Suprapubic skin (tissue), 4 donors: ENCODE measurements around the gene RRBP1. TPM values are rescaled to one million over a fixed set of nuclear protein-coding genes. Genes with fewer than 3 reads are reported as not detected.

ENCODE experiments used
- DNase-seq, 2 donors: peaks; one replicate each; pipeline ENCODE4 v3.0.0-alpha.2; 2019; ENCODE audit warnings: low spot score in 2 of 2
- H3K27ac ChIP-seq: fragments of 200-600 bp; sonication (generic); one replicate; pipeline ENCODE4 v1.5.1; 2019
- H3K27me3 ChIP-seq: fragments of 200-600 bp; sonication (generic); one replicate; pipeline ENCODE4 v1.5.1; 2019
- H3K36me3 ChIP-seq: fragments of 200-600 bp; sonication (generic); one replicate; pipeline ENCODE4 v1.5.1; 2019
- H3K4me1 ChIP-seq: fragments of 200-600 bp; sonication (generic); one replicate; pipeline ENCODE4 v1.5.1; 2019
- H3K4me3 ChIP-seq: fragments of 200-600 bp; sonication (generic); one replicate; pipeline ENCODE4 v1.5.1; 2019; ENCODE audit warnings: mild to moderate bottlenecking
- H3K9me3 ChIP-seq: fragments of 200-600 bp; sonication (generic); one replicate; pipeline ENCODE4 v1.5.1; 2019
- CTCF ChIP-seq, 2 donors: fragments of 200-600 bp in 1 of 2; fragments of 450-650 bp in 1 of 2; sonication (generic) in 1 of 2; IDR thresholded peaks; one replicate each; pipeline ENCODE4 v1.5.1; 2016 to 2019; ENCODE audit warnings: antibody characterized with exemption in 2 of 2, mild to moderate bottlenecking in 1 of 2, moderate library complexity in 1 of 2
- EP300 ChIP-seq: sonication (generic); formaldehyde crosslinking; IDR thresholded peaks from one replicate; pipeline ENCODE4 v1.6.1; 2017; ENCODE audit warnings: antibody characterized with exemption
- POLR2A ChIP-seq, 2 donors: fragments of 450-650 bp; IDR thresholded peaks; one replicate each; pipeline ENCODE4 v1.6.1; 2017; ENCODE audit warnings: antibody characterized with exemption in 2 of 2, mild to moderate bottlenecking in 2 of 2, moderate library complexity in 2 of 2
- POLR2AphosphoS5 ChIP-seq, 3 donors: sonication (generic); formaldehyde crosslinking; IDR thresholded peaks; one replicate each; pipeline ENCODE4 v1.6.1; 2017; ENCODE audit warnings: antibody characterized with exemption in 3 of 3
- WGBS: methylation state at CpG from one replicate; pipeline ENCODE4 v1.1.5; 2018; 5-methylcytosine and 5-hydroxymethylcytosine counted together
- total RNA-seq, 4 donors: library from RNA; depleted of rRNA; stranded (reverse); fragments of >200 nt; gene quantifications; one replicate each; pipeline ENCODE4 v1.1.0, GENCODE V29; 2016

The RRBP1 gene
- total RNA-seq, 4 donors from 2014 or later = 37.5 to 52.3 (median 41.3) TPM

DNA sequence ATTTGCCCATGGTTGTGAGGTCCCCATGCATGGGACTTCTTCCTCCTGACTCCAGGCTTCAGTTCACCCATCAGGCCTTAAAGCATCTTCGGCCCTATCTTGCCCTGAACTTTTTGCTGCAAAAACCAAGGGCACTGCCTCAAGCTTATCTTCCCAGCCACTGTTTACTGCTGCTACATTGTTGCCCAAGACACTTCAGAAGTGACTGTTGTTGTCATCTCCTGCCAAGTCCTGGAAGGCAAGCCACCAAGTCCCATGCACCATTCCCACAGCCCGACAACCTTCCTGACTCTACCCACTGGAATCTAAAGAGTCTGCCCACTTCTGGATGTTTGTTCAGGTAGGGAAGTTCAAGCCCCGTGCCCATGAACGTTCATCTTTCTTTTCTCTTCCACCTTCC is 30.2 kb upstream of the RRBP1 start:
- Histone ChIP-seq H3K4me3 (no peak overlapping the region), H3K27me3 (no peaks in the 10 kb centered on the region), H3K27ac (no peak overlapping the region), H3K4me1 (no peaks in the 10 kb centered on the region), H3K36me3 (no peaks in the 10 kb centered on the region), H3K9me3 (no peaks in the 10 kb centered on the region)
- no peak for TF ChIP-seq POLR2AphosphoS5 (IDR thresholded peaks at IDR 0.05)
- no peak for TF ChIP-seq CTCF (IDR thresholded peaks at IDR 0.05)
- no peak for DNase-seq
- 93% methylated on average over 4 of the region's 4 CpGs for WGBS

GRCh38 chr20:17711267-17711627 is 29.2 kb upstream of the RRBP1 start:
- H3K4me3 ChIP-seq = no peak overlapping the region
- H3K27ac ChIP-seq = no peak overlapping the region
- 78% methylated on average over 5 of the region's 5 CpGs for WGBS
- DNase-seq = no peak
- TF ChIP-seq CTCF (IDR thresholded peaks at IDR 0.05) = no peak
- TF ChIP-seq POLR2A (IDR thresholded peaks at IDR 0.05) = no peak
- TF ChIP-seq EP300 = no peak
- no peak for TF ChIP-seq POLR2AphosphoS5 (IDR thresholded peaks at IDR 0.05)
- H3K27me3 ChIP-seq = no peaks in the 10 kb centered on the region
- no peaks in the 10 kb centered on the region for H3K36me3 ChIP-seq
- no peaks in the 10 kb centered on the region for H3K9me3 ChIP-seq
- H3K4me1 ChIP-seq = no peaks in the 10 kb centered on the region

- H3K27me3 ChIP-seq = no peaks in the 10 kb centered on the region
- no peak for TF ChIP-seq POLR2AphosphoS5 (IDR thresholded peaks at IDR 0.05)
- TF ChIP-seq CTCF (IDR thresholded peaks at IDR 0.05) = no peak
- TF ChIP-seq POLR2A (IDR thresholded peaks at IDR 0.05) = no peak
- no peak for TF ChIP-seq EP300
- WGBS = 73% methylated on average over 21 of the region's 21 CpGs
- H3K4me3 ChIP-seq = no peak overlapping the region
- no peaks in the 10 kb centered on the region for H3K4me1 ChIP-seq
- no peaks in the 10 kb centered on the region for H3K9me3 ChIP-seq
- H3K27ac ChIP-seq = no peak overlapping the region
- DNase-seq = no peak
- H3K36me3 ChIP-seq = no peaks in the 10 kb centered on the region
Measured at GRCh38 chr20:17710379-17711266, 28.6 kb upstream of the RRBP1 start.

DNA sequence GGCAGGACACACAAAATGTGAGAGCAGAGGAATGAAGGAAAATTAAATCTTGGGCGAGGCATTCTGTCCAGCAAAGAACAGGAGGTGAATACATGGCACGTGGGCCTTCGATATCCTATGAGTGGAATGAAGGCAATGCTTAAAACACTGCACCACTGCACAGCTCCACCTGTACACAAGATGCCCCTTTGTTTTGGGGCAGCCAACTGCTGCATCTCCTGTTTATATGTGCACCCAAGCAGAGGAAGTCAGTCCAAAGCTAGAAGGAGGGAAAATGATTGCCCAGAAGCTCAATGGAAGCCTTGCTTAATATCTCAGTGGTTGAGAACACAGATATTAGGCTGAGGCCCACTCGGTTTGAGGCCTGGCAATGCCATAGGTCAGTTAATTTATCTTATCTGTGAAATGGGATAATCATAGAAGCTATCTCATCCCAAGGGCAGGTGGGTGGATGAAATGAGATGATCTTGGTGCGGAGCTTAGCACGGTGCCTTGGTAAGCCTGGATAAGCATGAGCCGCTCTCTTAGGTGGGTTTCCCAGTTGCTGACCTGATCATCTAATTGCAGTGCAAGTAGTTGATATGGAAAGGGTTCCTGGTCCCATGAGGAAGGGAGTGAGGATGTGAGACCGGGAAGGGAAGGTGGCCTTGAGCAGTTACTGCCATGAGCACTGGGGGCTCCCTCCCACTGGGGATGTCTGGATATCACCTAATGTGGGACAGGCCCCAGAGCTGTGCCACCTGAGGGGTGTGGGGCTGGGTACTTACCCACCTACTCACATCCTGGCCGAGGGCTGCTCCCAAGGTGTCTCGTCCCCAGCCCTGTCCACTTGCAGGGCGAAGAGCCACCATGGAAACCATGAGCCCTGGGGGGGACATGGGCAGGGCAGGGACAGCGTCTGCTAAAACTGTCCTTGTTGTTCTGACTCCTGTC is 27.6 kb upstream of the RRBP1 start:
- TF ChIP-seq POLR2A (IDR thresholded peaks at IDR 0.05) (no peak), POLR2AphosphoS5 (IDR thresholded peaks at IDR 0.05) (no peak), EP300 (no peak), CTCF (IDR thresholded peaks at IDR 0.05) (no peak)
- no peak for DNase-seq
- Histone ChIP-seq H3K27ac (no peak overlapping the region), H3K27me3 (no peaks in the 10 kb centered on the region), H3K4me1 (no peaks in the 10 kb centered on the region), H3K9me3 (no peaks in the 10 kb centered on the region), H3K4me3 (no peak overlapping the region), H3K36me3 (no peaks in the 10 kb centered on the region)
- WGBS = 87% methylated on average over 12 of the region's 12 CpGs
